ENCODE results near the gene MPO. TPM values are rescaled to one million over a fixed set of nuclear protein-coding genes. Genes with fewer than 3 reads are reported as not detected.

The MPO gene
- total and polyA plus RNA-seq, 2 of the 8 experiments (the other 6 are each of a cell fraction or from before 2014, with no cell fraction given) = 0.06 to 0.74 TPM

- Histone ChIP-seq H4K5ac (ENCODE audit: insufficient read length, low read depth, low read length) (no peak overlapping the region), H3K4me2 (ENCODE audit: insufficient read depth in 1 of 2, low read depth in 2 of 2, low read length in 2 of 2) (no peak overlapping the region), H4K91ac (replicated peaks; ENCODE audit: insufficient read length, low read length) (no peak overlapping the region), H2BK12ac (ENCODE audit: low read depth, low read length) (peak overlapping the region; percentile 30; the same call in 1 of the 2 replicates), H3K9me3 (ENCODE audit: insufficient read depth in 2 of 2, low read depth in 1 of 2, low read length in 1 of 2) (no peaks in the 10 kb centered on the region), H4K20me1 (replicated peaks in 1 of 2; ENCODE audit: control insufficient read depth in 1 of 2, insufficient read depth in 2 of 2, low read length in 2 of 2) (peaks cover 0 to 2% of the 10 kb centered on the region in 2 experiments), H2BK20ac (ENCODE audit: low read length) (no peak overlapping the region), H3K79me2 (ENCODE audit: control insufficient read depth in 1 of 2, insufficient read depth in 2 of 2, low read length in 2 of 2) (no peaks in the 10 kb centered on the region), H3K14ac (ENCODE audit: insufficient read length) (no peak overlapping the region), H4K8ac (ENCODE audit: extremely low read depth, insufficient read depth, low read length) (no peak overlapping the region), H3K23ac (ENCODE audit: insufficient read length) (no peak overlapping the region), H3K23me2 (ENCODE audit: low read depth, low read length) (peaks cover 1% of the 10 kb centered on the region), H3K4me3 (ENCODE audit: extremely low read depth in 1 of 4, insufficient read depth in 2 of 4, low read depth in 3 of 4, low read length in 4 of 4) (no peak overlapping the region), H3K79me1 (ENCODE audit: low read depth, low read length) (no peaks in the 10 kb centered on the region), H3K27me3 (replicated peaks in 1 of 4; ENCODE audit: control insufficient read depth in 3 of 4, extremely low read depth in 1 of 4, insufficient read depth in 3 of 4, low read length in 3 of 4) (peaks cover 0 to 2% (median under 1%) of the 10 kb centered on the region in 4 experiments; a peak in 3 of 7 replicates), H2BK15ac (ENCODE audit: low read length) (no peak overlapping the region), H2BK5ac (ENCODE audit: low read depth, low read length) (no peak overlapping the region), H3K27ac (ENCODE audit: low read depth, low read length) (no peak overlapping the region), H3K9ac (replicated peaks in 1 of 4; ENCODE audit: extremely low read depth in 1 of 4, low read depth in 3 of 4, low read length in 3 of 4) (no peak overlapping the region), H2BK120ac (replicated peaks; ENCODE audit: low read depth, low read length) (no peak overlapping the region), H2AFZ (ENCODE audit: low read length) (no peak overlapping the region), H3K18ac (ENCODE audit: extremely low read depth, low read length) (no peak overlapping the region), H3K4me1 (replicated peaks in 1 of 4; ENCODE audit: control insufficient read depth in 3 of 4, insufficient read depth in 4 of 4, low read length in 3 of 4) (peaks cover 0 to 32% (median 23%) of the 10 kb centered on the region in 4 experiments; a peak in 6 of 7 replicates), H3K36me3 (ENCODE audit: control insufficient read depth in 2 of 4, insufficient read depth in 4 of 4, low read length in 3 of 4) (no peaks in the 10 kb centered on the region), H3K56ac (replicated peaks; ENCODE audit: insufficient read length, low read depth, low read length) (no peak overlapping the region), H2AK5ac (ENCODE audit: low read depth, low read length) (peak overlapping the region; percentile 61; the same call in 1 of the 2 replicates), H3K4ac (replicated peaks; ENCODE audit: insufficient read length, low read depth, low read length) (no peak overlapping the region)
- no peak for FAIRE-seq
- ChIA-PET POLR2A (ENCODE audit: partially characterized antibody) (interaction anchor here (0.8 to 1.8 kb wide), 3 partner anchors 9 to 13 kb away, joined by 3 to 7 read pairs (median 3); no protein-coding TSS in a partner anchor), CTCF (ENCODE audit: partially characterized antibody) (interaction anchor here (1.0 to 18.5 kb wide), 2 partner anchors 12 to 23 kb away, joined by 3 to 384 read pairs; partner anchors contain the start of gene TSPOAP1)
- TF ChIP-seq ASH2L (IDR thresholded peaks at IDR 0.05; ENCODE audit: low read length) = no peak
- no peak for DNase-seq (ENCODE audit: low read depth in 1 of 2, low spot score in 2 of 2)
- WGBS, 2 experiments (ENCODE audit: extremely low coverage in 1 of 2, insufficient coverage in 1 of 2, insufficient read length in 1 of 2, insufficient replicate concordance in 2 of 2, low coverage in 1 of 2, low lambda C conversion rate in 2 of 2, missing lambda C conversion rate in 1 of 2) = 84% methylated on average over 4 of the region's 4 CpGs; no CpG with 5 or more reads in 1 of the 2 experiments
Observed at GRCh38 chr17:58329810-58330537, 49.2 kb upstream of the MPO start.
